K562 (cell line): Measurements from ENCODE around the gene SNUPN. TPM values are rescaled to one million over a fixed set of nuclear protein-coding genes. Genes with fewer than 3 reads are reported as not detected.

Source experiments
- BRD9 ChIP-seq: fragments of 450-650 bp; IDR thresholded peaks from 2 replicates; pipeline ENCODE4 v1.6.1; 2018; ENCODE audit warnings: low read depth; ENCODE audit not compliant: partially characterized antibody
- E2F6 ChIP-seq, 2 experiments: IDR thresholded peaks; 2 replicates each; pipeline ENCODE4 v1.6.1; 2011; ENCODE audit warnings: borderline replicate concordance in 1 of 2, control low read depth in 1 of 2, low read depth in 1 of 2, low read length in 1 of 2, mild to moderate bottlenecking in 1 of 2, mixed read lengths in 1 of 2, moderate library complexity in 1 of 2; ENCODE audit not compliant: insufficient read depth in 1 of 2, insufficient read length in 1 of 2, poor library complexity in 1 of 2, severe bottlenecking in 1 of 2; ENCODE audit errors: extremely low read depth in 1 of 2
- EP300 ChIP-seq: IDR thresholded peaks from 2 replicates; pipeline ENCODE4 v1.6.1; 2012; ENCODE audit warnings: low read length, improper control_type of control experiment
- ERF ChIP-seq: fragments of 450-650 bp; formaldehyde crosslinking; IDR thresholded peaks from 2 replicates; pipeline ENCODE4 v1.4.0; 2020; ENCODE audit warnings: mild to moderate bottlenecking, mixed read lengths
- ETV1 ChIP-seq: fragments of 450-650 bp; conservative IDR thresholded peaks from 2 replicates; pipeline ENCODE4 v1.6.1; 2016; ENCODE audit warnings: missing genetic modification characterization, control low read depth, low read depth, missing compliant biosample characterization
- PHF8 ChIP-seq: fragments of 200-600 bp; sonication (generic); IDR thresholded peaks from 2 replicates; pipeline ENCODE4 v1.6.1; 2012; ENCODE audit warnings: mixed run types, mild to moderate bottlenecking, inconsistent platforms, low read length, moderate library complexity, borderline replicate concordance
- RCOR1 ChIP-seq, 2 experiments: IDR thresholded peaks; 2 replicates each; pipeline ENCODE4 v1.6.1; 2012; ENCODE audit warnings: low read depth in 2 of 2, low read length in 2 of 2, borderline replicate concordance in 1 of 2, improper control_type of control experiment in 1 of 2
- SMAD4 ChIP-seq: fragments of 250-450 bp; sonication (Bioruptor Pico); conservative IDR thresholded peaks from 2 replicates; pipeline ENCODE4 v1.8.0; 2021; ENCODE audit warnings: inconsistent platforms, mild to moderate bottlenecking, moderate library complexity
- STAG1 ChIP-seq: sonication (generic); formaldehyde crosslinking; IDR thresholded peaks from 2 replicates; pipeline ENCODE4 v1.5.0; 2020; ENCODE audit warnings: missing genetic modification reagents, borderline replicate concordance
- TAF7 ChIP-seq: fragments of 450-650 bp; IDR thresholded peaks from 2 replicates; pipeline ENCODE4 v1.6.1; 2016; ENCODE audit warnings: missing genetic modification characterization, missing compliant biosample characterization
- TCF3 ChIP-seq: sonication (generic); formaldehyde crosslinking; IDR thresholded peaks from 2 replicates; pipeline ENCODE4 v1.4.0; 2020; ENCODE audit warnings: mild to moderate bottlenecking, missing genetic modification reagents
- TCF7 ChIP-seq: sonication (generic); IDR thresholded peaks from 2 replicates; pipeline ENCODE4 v1.6.1; 2016; ENCODE audit warnings: antibody characterized with exemption, borderline replicate concordance
- ZBTB9 ChIP-seq: fragments of 450-650 bp; formaldehyde crosslinking; IDR thresholded peaks from 2 replicates; pipeline ENCODE4 v1.4.0; 2020; ENCODE audit warnings: mild to moderate bottlenecking, moderate library complexity
- ZEB2 ChIP-seq: fragments of 450-650 bp; IDR thresholded peaks from 2 replicates; pipeline ENCODE4 v1.6.1; 2016
- ZKSCAN1 ChIP-seq: fragments of 150-350 bp; IDR thresholded peaks from 2 replicates; pipeline ENCODE4 v1.6.1; 2016; ENCODE audit warnings: low read depth, low read length
- ZKSCAN3 ChIP-seq: fragments of 250-450 bp; sonication (Bioruptor Pico); IDR thresholded peaks from 2 replicates; pipeline ENCODE4 v1.4.0; 2020
- ZNF518B ChIP-seq: fragments of 250-450 bp; sonication (Bioruptor Pico); IDR thresholded peaks from 2 replicates; pipeline ENCODE4 v1.5.0; 2021; ENCODE audit warnings: mild to moderate bottlenecking, moderate library complexity
- polyA plus RNA-seq, 8 experiments: library from polyadenylated mRNA; depleted of rRNA in 4 of 8; stranded (reverse) in 5 of 8; unstranded in 3 of 8; fragments of >200 nt; fragmentation: Nextera tagmentation in 2 of 8; fragmentation: Illumina TruSeq in 1 of 8; extraction: Ambion mirVana in 2 of 8; extraction: Trizol in 1 of 8; gene quantifications; 2 replicates each; pipeline versions ENCODE4 v1.2.1 to v1.2.3, GENCODE V29; 2011 to 2014; ENCODE audit warnings: inconsistent platforms in 1 of 8, missing spikeins in 1 of 8
- total RNA-seq, 7 experiments: library from RNA; depleted of rRNA in 6 of 7; stranded (reverse); fragments of >200 nt in 6 of 7; fragmentation: Illumina TruSeq in 2 of 7; extraction: Trizol in 2 of 7; gene quantifications; 2 replicates each; pipeline versions ENCODE4 v1.2.1 to v1.2.3, GENCODE V29; 2011 to 2021; ENCODE audit warnings: low replicate concordance in 1 of 7

SNUPN gene
- total and polyA plus RNA-seq, 9 of the 15 experiments (the other 6 are each of a cell fraction or from before 2014, with no cell fraction given) = 32.2 to 78.3 (median 40.0) TPM

GRCh38 chr15:75640483-75641178 lies 15.1 kb upstream of the SNUPN start (continued):
- TF ChIP-seq ZNF518B (0 out of 2 replicates have a peak, but pooled peaks have one; percentile 52), ZKSCAN1 (no peak), ZEB2 (0 out of 2 replicates have a peak, but pooled peaks have one; percentile 15), BRD9 (peak; percentile 22), ERF (CRISPR knock-in tag) (peak; percentile 42; the same call in 1 of the 2 replicates), EP300 (0 out of 2 replicates have a peak, but pooled peaks have one; percentile 13), E2F6 (IDR thresholded peaks at IDR 0.05; ENCODE audit: borderline replicate concordance in 1 of 2, extremely low read depth in 1 of 2, insufficient read depth in 1 of 2, insufficient read length in 1 of 2, low read depth in 1 of 2, low read length in 1 of 2, poor library complexity in 1 of 2, severe bottlenecking in 1 of 2) (peak in 1 of 2 experiments; percentile 22), SMAD4 (CRISPR knock-in tag) (no peak), ETV1 (tag) (0 out of 2 replicates have a peak, but pooled peaks have one; percentile 36), TAF7 (tag) (peak; percentile 40), STAG1 (CRISPR knock-in tag) (peak; percentile 23; the same call in 1 of the 2 replicates), PHF8 (peak; percentile 81; the same call in 1 of the 2 replicates), ZKSCAN3 (CRISPR knock-in tag) (no peak), TCF7 (no peak), TCF3 (CRISPR knock-in tag) (no peak), RCOR1 (IDR thresholded peaks at IDR 0.05; ENCODE audit: borderline replicate concordance in 1 of 2, low read depth in 2 of 2, low read length in 2 of 2) (0 out of 4 replicates have a peak, but pooled peaks of 1 of the 2 experiments have one; percentile 24), ZBTB9 (0 out of 2 replicates have a peak, but pooled peaks have one; percentile 51)
